ENCODE results near the gene EDEM1.

DNA sequence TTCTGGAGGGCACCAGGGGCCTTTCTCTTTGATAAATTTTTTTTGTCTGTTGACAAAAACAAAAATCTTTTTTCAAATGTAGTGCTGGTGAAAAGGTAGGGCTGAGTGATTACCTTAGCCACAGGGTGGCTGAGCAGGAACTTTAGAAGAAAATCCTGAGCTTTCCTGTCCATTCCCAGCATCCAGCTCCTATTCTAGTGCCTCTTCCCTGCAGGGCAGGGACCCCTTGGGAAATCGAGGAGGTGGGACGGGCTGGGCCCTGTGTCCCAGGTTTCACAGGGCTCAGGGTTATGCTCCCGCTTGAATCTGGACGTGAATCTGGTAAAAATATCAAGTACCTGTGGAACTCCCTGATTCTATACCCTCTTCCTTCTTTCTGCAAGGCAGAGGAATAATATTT is 31.7 kb downstream of the EDEM1 start:
- TF ChIP-seq, protein P1, sequence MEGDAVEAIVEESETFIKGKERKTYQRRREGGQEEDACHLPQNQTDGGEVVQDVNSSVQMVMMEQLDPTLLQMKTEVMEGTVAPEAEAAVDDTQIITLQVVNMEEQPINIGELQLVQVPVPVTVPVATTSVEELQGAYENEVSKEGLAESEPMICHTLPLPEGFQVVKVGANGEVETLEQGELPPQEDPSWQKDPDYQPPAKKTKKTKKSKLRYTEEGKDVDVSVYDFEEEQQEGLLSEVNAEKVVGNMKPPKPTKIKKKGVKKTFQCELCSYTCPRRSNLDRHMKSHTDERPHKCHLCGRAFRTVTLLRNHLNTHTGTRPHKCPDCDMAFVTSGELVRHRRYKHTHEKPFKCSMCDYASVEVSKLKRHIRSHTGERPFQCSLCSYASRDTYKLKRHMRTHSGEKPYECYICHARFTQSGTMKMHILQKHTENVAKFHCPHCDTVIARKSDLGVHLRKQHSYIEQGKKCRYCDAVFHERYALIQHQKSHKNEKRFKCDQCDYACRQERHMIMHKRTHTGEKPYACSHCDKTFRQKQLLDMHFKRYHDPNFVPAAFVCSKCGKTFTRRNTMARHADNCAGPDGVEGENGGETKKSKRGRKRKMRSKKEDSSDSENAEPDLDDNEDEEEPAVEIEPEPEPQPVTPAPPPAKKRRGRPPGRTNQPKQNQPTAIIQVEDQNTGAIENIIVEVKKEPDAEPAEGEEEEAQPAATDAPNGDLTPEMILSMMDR (IDR thresholded peaks at IDR 0.05), result no peak
- no peak for TF ChIP-seq POLR2A (IDR thresholded peaks at IDR 0.05)

Data from gastroesophageal sphincter (tissue), 3 donors.